Measurements from ENCODE around the gene PDE6A.

The PDE6A gene

DNA sequence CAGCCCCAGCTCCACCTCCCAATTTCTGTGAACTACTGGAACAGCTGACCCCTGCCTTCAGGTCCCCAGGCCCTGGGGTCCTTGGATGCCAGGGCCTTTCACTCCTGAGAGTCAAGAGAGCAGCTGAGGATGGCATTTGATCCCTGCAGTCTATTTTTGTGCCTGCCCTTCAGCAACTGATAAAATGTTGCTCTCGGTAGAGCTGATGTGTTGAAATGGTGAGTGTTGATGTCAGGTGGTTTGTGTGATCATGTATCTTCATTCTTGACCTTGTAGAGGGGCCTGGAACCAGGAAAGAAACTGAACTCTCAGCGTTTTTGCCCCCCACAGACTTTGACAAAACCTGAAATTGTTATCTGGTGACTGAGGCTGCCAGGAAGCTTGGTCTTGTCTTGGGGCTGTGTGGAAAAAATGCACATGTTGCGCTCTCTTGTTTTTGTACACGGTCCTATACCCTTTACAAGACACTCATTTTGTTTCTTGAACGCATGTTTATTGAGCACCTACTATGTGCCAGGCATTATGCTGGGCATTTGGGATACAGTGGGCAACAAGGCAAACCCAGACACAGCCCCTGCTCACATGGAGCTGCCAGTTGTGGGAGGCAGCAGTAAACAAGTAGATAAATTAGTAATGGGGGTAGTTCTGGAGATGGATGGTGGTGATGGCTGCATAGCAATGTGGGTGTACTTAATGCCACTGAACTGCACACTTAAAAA is 136.2 kb downstream of the PDE6A start:
- DNase-seq, result no peak
